Ovary (tissue), 9 donors: ENCODE measurements around the gene LENG9. TPM values are rescaled to one million over a fixed set of nuclear protein-coding genes. Genes with fewer than 3 reads are reported as not detected.

ENCODE experiments used
- DNase-seq, 5 donors: peaks; one replicate each; pipeline ENCODE4 v3.0.0-alpha.2; 2019 to 2020
- H3K27ac ChIP-seq, 2 donors: fragments of 200-600 bp; one replicate each; pipeline versions ENCODE4 v1.5.1 to v1.8.0; 2019 to 2022
- H3K27me3 ChIP-seq: fragments of 200-600 bp; one replicate; pipeline ENCODE4 v1.8.0; 2022
- H3K36me3 ChIP-seq: fragments of 200-600 bp; sonication (generic); one replicate; pipeline ENCODE4 v1.5.1; 2019
- H3K4me1 ChIP-seq: one replicate; pipeline ENCODE4 v1.8.1; 2013; ENCODE audit warnings: mild to moderate bottlenecking, moderate library complexity; ENCODE audit not compliant: insufficient read depth
- H3K4me3 ChIP-seq: fragments of 200-600 bp; sonication (generic); one replicate; pipeline ENCODE4 v1.5.1; 2017
- H3K9me3 ChIP-seq, 2 donors: fragments of 200-600 bp in 1 of 2; sonication (generic) in 1 of 2; one replicate each; pipeline versions ENCODE4 v1.5.1 to v1.8.1; 2013 to 2019; ENCODE audit warnings: mild to moderate bottlenecking in 1 of 2, moderate library complexity in 1 of 2
- CTCF ChIP-seq, 3 donors: fragments of 450-650 bp in 2 of 3; fragments of 200-600 bp in 1 of 3; IDR thresholded peaks; one replicate each; pipeline versions ENCODE4 v1.5.1 to v1.8.0; 2016 to 2022; ENCODE audit warnings: antibody characterized with exemption in 3 of 3, mild to moderate bottlenecking in 1 of 3
- EP300 ChIP-seq: sonication (generic); formaldehyde crosslinking; IDR thresholded peaks from one replicate; pipeline ENCODE4 v1.6.1; 2017; ENCODE audit warnings: antibody characterized with exemption
- POLR2A ChIP-seq: fragments of 450-650 bp; IDR thresholded peaks from one replicate; pipeline ENCODE4 v1.6.1; 2017; ENCODE audit warnings: antibody characterized with exemption, mild to moderate bottlenecking, moderate library complexity
- WGBS, 3 donors: extraction: QIAGEN DNeasy Blood & Tissue Kit in 1 of 3; methylation state at CpG; one replicate each; pipeline versions ENCODE4 v1.1.5 to v1.1.7; 2013 to 2017; 5-methylcytosine and 5-hydroxymethylcytosine counted together
- intact Hi-C, 4 donors: fragments of 100-400 bp; cut with DNase I; formaldehyde crosslinking; loops; one replicate each; pipeline versions ENCODE4 v1.11.0 to v1.15.1; 2022 to 2023
- polyA plus RNA-seq, 2 donors: library from polyadenylated mRNA; stranded (reverse); fragments of 200-250 nt in 1 of 2; fragments of 350-450 nt in 1 of 2; fragmentation: Illumina TruSeq in 1 of 2; extraction: RNeasy Lipid Tissue Mini Kit (QIAGEN cat#74804) in 1 of 2; gene quantifications; one replicate each; pipeline ENCODE4 v1.2.3, GENCODE V29; 2013 to 2014
- total RNA-seq, 7 donors: library from RNA; depleted of rRNA in 2 of 7; stranded (reverse); fragments of >200 nt in 2 of 7; fragmentation: NEBNext Ultra II Directional in 3 of 7; extraction: Animal tissue kit (Norgen Biotek cat#: 25700) in 3 of 7; gene quantifications; one replicate each; pipeline versions ENCODE4 v1.1.0 to v1.2.4, GENCODE V29; 2016 to 2023
- donor health status: DM: no; HTN: no; CAD: no; lungs with moderate emphysema.
- donor health status: DM: no; HTN: no; CAD: no.
- donor health status: Bipolar disorder and iron deficiency.
- donor health status: DM: yes; HTN: yes; CAD: no.
- donor health status: DM: no; HTN: no; CAD: no.
- donor health status: DM: yes; HTN: yes; CAD: no.

LENG9 gene
- total and polyA plus RNA-seq, 9 donors: 0.70 to 8.3 (median 4.1) TPM

- intact Hi-C loops: no loop called here
- 52 to 58% (median 58%) methylated on average over 5 of the region's 5 CpGs for WGBS, 3 donors
- DNase-seq: no peak
- Histone ChIP-seq H3K9me3 (no peaks in the 10 kb centered on the region), H3K27me3 (no peaks in the 10 kb centered on the region), H3K4me1 (no peaks in the 10 kb centered on the region), H3K36me3 (no peaks in the 10 kb centered on the region), H3K4me3 (no peak overlapping the region), H3K27ac (no peak overlapping the region)
- TF ChIP-seq CTCF (IDR thresholded peaks at IDR 0.05) (no peak), POLR2A (no peak), EP300 (no peak)
These were observed 22.3 kb upstream of the LENG9 start for GRCh38 chr19:54485851-54486250.

GRCh38 chr19:54484451-54484850, 20.9 kb upstream of the LENG9 start:
- no peak for DNase-seq
- WGBS, 3 donors: 76% methylated on average over 10 of the region's 10 CpGs
- no peaks in the 10 kb centered on the region for H3K4me1 ChIP-seq
- H3K27ac ChIP-seq: no peak overlapping the region
- H3K27me3 ChIP-seq: no peaks in the 10 kb centered on the region
- TF ChIP-seq EP300: no peak
- no peak for TF ChIP-seq CTCF (IDR thresholded peaks at IDR 0.05)
- TF ChIP-seq POLR2A: no peak
- intact Hi-C loops: no loop called here
- no peak overlapping the region for H3K4me3 ChIP-seq
- H3K36me3 ChIP-seq: no peaks in the 10 kb centered on the region
- no peaks in the 10 kb centered on the region for H3K9me3 ChIP-seq

GRCh38 chr19:54482889-54483288, 19.3 kb upstream of the LENG9 start:
- TF ChIP-seq POLR2A (no peak), CTCF (IDR thresholded peaks at IDR 0.05) (no peak), EP300 (no peak)
- H3K36me3 ChIP-seq: no peaks in the 10 kb centered on the region
- DNase-seq: no peak
- H3K4me3 ChIP-seq: no peak overlapping the region
- H3K9me3 ChIP-seq: no peaks in the 10 kb centered on the region
- intact Hi-C loops: no loop called here
- no peaks in the 10 kb centered on the region for H3K27me3 ChIP-seq
- 64 to 75% (median 66%) methylated on average over 3 of the region's 3 CpGs for WGBS, 3 donors
- no peak overlapping the region for H3K27ac ChIP-seq
- no peaks in the 10 kb centered on the region for H3K4me1 ChIP-seq

- Histone ChIP-seq H3K27ac (no peak overlapping the region), H3K9me3 (no peaks in the 10 kb centered on the region), H3K4me1 (no peaks in the 10 kb centered on the region), H3K4me3 (no peak overlapping the region), H3K36me3 (no peaks in the 10 kb centered on the region), H3K27me3 (no peaks in the 10 kb centered on the region)
- intact Hi-C loops: no loop called here
- 9 to 11% (median 11%) methylated on average over 16 of the region's 16 CpGs for WGBS, 3 donors
- DNase-seq: peak in 1 of 5 donors; percentile 29
- no peak for TF ChIP-seq CTCF (IDR thresholded peaks at IDR 0.05)
- TF ChIP-seq EP300: no peak
- no peak for TF ChIP-seq POLR2A
These were observed 17.9 kb upstream of the LENG9 start for GRCh38 chr19:54481326-54481930.
